ENCODE data around the gene DRAXIN. TPM values are rescaled to one million over a fixed set of nuclear protein-coding genes. Genes with fewer than 3 reads are reported as not detected.
"Not testable (repeated sequence)": the region's sequence is repeated elsewhere in the genome, so short reads cannot be mapped to it uniquely, and the experiment has no call there.

DRAXIN gene, protein sequence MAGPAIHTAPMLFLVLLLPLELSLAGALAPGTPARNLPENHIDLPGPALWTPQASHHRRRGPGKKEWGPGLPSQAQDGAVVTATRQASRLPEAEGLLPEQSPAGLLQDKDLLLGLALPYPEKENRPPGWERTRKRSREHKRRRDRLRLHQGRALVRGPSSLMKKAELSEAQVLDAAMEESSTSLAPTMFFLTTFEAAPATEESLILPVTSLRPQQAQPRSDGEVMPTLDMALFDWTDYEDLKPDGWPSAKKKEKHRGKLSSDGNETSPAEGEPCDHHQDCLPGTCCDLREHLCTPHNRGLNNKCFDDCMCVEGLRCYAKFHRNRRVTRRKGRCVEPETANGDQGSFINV
- under 1 TPM in 3 of 9 donors, not detected in 6; under 0.01 to 0.07 (median 0.06) TPM for total RNA-seq
- polyA plus RNA-seq = under 1 TPM in 2 of 3 donors, not detected in 1; under 0.01 to 0.08 TPM
- long read RNA-seq, donor 1 = 0 reads
- long read RNA-seq, donor 2 = 0 reads
- long read RNA-seq, donor 3 = 0 reads
- long read RNA-seq, donor 4 = 0 reads
- long read RNA-seq, donor 5 = 0 reads
- long read RNA-seq, donor 6 = 0 reads
- long read RNA-seq, donor 7 = 0 reads
- long read RNA-seq, donor 8 = 0 reads
- long read RNA-seq, donor 9 = 0 reads
- long read RNA-seq, donor 10 = 0 reads

DNA sequence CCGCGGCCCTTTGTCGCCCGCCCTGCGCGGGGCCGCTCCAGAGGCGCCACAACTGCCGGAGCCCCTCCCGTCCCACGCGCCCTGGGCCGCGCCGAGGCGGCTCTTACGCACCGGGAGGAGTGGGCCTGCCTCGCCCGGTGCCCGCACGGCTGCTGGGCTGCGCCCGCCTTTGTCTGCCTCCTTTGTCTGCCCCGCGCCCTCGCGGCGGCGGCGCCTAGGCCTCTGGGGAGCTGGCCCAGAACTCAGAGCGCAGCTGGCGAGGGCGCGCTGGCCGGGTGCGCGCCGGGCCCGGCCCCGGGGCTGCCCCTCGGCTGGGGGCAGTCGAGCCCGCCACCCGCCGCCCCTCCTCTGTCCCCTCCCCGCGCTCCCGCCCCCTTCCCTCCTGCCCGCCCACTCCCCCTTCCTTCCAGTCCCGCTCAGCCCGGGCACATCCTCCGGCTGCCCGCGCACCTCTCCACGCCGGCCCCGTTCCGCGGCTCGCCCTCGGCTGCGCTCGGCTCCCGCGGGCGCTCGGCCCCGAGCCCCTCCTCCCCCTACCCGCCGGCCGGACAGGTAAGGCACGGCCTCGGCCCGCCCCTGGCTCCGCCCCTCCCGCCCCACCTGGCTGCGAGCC lies at the start of gene DRAXIN:
DRAXIN (plus strand) TSS at position 409 of the 613 bp plus-strand sequence. CDS start 14,549 bp downstream, outside the sequence.
- DNase-seq = no peak

DNA sequence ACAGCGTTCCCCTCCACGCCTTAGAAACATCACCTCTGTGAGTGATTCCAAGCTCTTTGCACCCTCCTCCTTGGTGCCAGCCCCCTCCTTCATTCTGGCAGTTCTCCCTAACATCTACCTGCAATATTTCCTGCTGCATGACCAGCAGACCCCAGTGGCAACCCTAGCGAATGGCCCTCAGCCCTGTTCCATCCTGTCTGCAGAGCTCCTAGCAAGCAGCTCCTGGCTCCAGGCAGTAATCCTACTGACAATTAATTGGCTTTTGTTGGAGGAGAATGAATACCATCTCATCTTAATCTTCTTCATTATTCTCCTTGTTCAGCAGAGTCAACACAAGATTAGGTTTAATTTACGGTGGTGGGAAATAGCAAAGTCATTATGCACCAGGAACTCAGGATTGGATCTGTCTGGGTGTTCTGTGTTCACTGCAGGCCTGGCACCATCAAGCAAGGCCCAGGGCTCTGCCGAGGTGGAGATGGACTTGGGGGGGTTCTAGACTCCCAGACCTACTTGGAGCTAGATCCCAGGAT lies 49.7 kb upstream of the DRAXIN start:
- TF ChIP-seq POLR2A (IDR thresholded peaks at IDR 0.05) = no peak
- TF ChIP-seq, protein P1, sequence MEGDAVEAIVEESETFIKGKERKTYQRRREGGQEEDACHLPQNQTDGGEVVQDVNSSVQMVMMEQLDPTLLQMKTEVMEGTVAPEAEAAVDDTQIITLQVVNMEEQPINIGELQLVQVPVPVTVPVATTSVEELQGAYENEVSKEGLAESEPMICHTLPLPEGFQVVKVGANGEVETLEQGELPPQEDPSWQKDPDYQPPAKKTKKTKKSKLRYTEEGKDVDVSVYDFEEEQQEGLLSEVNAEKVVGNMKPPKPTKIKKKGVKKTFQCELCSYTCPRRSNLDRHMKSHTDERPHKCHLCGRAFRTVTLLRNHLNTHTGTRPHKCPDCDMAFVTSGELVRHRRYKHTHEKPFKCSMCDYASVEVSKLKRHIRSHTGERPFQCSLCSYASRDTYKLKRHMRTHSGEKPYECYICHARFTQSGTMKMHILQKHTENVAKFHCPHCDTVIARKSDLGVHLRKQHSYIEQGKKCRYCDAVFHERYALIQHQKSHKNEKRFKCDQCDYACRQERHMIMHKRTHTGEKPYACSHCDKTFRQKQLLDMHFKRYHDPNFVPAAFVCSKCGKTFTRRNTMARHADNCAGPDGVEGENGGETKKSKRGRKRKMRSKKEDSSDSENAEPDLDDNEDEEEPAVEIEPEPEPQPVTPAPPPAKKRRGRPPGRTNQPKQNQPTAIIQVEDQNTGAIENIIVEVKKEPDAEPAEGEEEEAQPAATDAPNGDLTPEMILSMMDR (IDR thresholded peaks at IDR 0.05) = no peak
- Histone ChIP-seq H3K27ac (no peak overlapping the region), H3K27me3 (no peaks in the 10 kb centered on the region), H3K36me3 (replicated peaks in 1 of 2) (no peaks in the 10 kb centered on the region), H3K9me3 (replicated peaks in 1 of 3) (no peaks in the 10 kb centered on the region), H3K4me3 (no peak overlapping the region), H3K4me1 (replicated peaks in 1 of 2) (no peaks in the 10 kb centered on the region)
- intact Hi-C loops (cut with DNase I) = loop anchor here (5.0 to 10.0 kb wide), 5 partner anchors 305 to 605 kb away; partner anchors contain the start of gene MASP2 (in 1 of the 2)
- no peak for DNase-seq
- WGBS, 4 donors = 19 to 42% (median 35%) methylated on average over 3 to 5 of the region's 5 CpGs

More for the DNA sequence above, at the start of gene DRAXIN:
- Histone ChIP-seq H3K4me1 (replicated peaks in 1 of 2) (peaks cover 0 to 13% of the 10 kb centered on the region in 2 donors), H3K36me3 (replicated peaks in 1 of 2) (no peaks in the 10 kb centered on the region), H3K27me3 (peaks cover 43% of the 10 kb centered on the region), H3K9me3 (replicated peaks in 1 of 3) (no peaks in the 10 kb centered on the region), H3K4me3 (peak within 1 kb of the TSS in 1 of 4 donors; percentile 7), H3K27ac (no peak within 1 kb of the TSS)
- 0 to 1% (median 1%) methylated on average over 10 to 74 of the region's 78 CpGs; no CpG with 5 or more reads in 1 of the 4 donors for WGBS, 4 donors
- no peak for TF ChIP-seq POLR2A (IDR thresholded peaks at IDR 0.05)
- TF ChIP-seq, protein P1 (IDR thresholded peaks at IDR 0.05) = no peak
- intact Hi-C loops (cut with DNase I) = no loop called here

DNA sequence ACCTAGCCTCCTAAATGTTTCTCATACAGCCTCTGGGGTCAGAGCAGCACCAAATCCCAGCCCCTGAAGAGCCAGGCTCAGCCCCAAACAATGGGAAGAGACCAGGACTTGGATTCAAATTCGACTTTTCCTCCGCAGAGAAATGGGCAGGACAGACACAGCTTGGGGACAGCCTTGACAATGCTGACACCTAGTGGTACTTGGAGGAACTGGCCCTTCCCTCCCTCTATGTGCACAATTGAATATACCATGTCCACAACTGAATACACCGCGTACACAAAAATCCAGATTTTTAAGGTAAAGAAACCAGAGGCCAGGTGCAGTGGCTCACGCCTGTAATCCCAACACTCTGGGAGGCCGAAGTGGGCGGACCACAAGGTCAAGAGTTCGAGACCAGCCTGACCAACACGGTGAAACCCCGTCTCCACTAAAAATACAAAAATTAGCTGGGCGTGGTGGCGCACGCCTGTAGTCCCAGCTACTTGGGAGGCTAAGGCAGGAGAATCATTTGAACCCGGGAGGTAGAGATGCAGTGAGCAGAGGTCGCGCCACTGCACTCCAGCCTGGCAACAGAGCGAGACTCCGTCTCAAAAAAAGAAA lies 49.0 kb upstream of the DRAXIN start:
- not testable (repeated sequence) for H3K27me3 ChIP-seq; H3K4me1 ChIP-seq (replicated peaks in 1 of 2); H3K4me3 ChIP-seq; H3K27ac ChIP-seq; H3K36me3 ChIP-seq (replicated peaks in 1 of 2); H3K9me3 ChIP-seq (replicated peaks in 1 of 3)
- intact Hi-C loops (cut with DNase I) = loop anchor here (5.0 to 10.0 kb wide), 5 partner anchors 305 to 605 kb away; partner anchors contain the start of gene MASP2 (in 1 of the 2)
- 47 to 54% (median 48%) methylated on average over 15 to 18 of the region's 18 CpGs for WGBS, 4 donors
- peak in 6 of 7 donors; percentile 58 to 90 (median 72) for DNase-seq
- TF ChIP-seq, protein P1 (IDR thresholded peaks at IDR 0.05) = peak; percentile 93 to 97 (median 96)
